H9 (cell line): ENCODE measurements around the gene STAT3. TPM values are rescaled to one million over a fixed set of nuclear protein-coding genes. Genes with fewer than 3 reads are reported as not detected.

Experiments used
- DNase-seq: peaks from one replicate; pipeline ENCODE4 v3.0.0-alpha.2; 2017
- H2AFZ ChIP-seq: one replicate; pipeline ENCODE4 v1.6.1; 2013; ENCODE audit warnings: mild to moderate bottlenecking, low read length, control low read depth, moderate library complexity
- H2AK5ac ChIP-seq: 2 replicates; pipeline ENCODE4 v1.6.1; 2013; ENCODE audit warnings: low read length, control low read depth, mixed read lengths; ENCODE audit not compliant: insufficient read length
- H2BK120ac ChIP-seq: one replicate; pipeline ENCODE4 v1.6.1; 2013; ENCODE audit warnings: low read depth, mild to moderate bottlenecking, low read length, control low read depth, inconsistent platforms; ENCODE audit not compliant: poor library complexity, severe bottlenecking
- H2BK12ac ChIP-seq: 2 replicates; pipeline ENCODE4 v1.6.1; 2013; ENCODE audit warnings: low read length, control low read depth, mixed read lengths, low read depth; ENCODE audit not compliant: insufficient read length
- H2BK15ac ChIP-seq: 2 replicates; pipeline ENCODE4 v1.6.1; 2013; ENCODE audit warnings: low read depth, low read length, control low read depth
- H2BK20ac ChIP-seq: one replicate; pipeline ENCODE4 v1.6.1; 2013; ENCODE audit warnings: low read depth, mild to moderate bottlenecking, low read length, control low read depth, inconsistent platforms; ENCODE audit not compliant: poor library complexity, severe bottlenecking
- H2BK5ac ChIP-seq: 2 replicates; pipeline ENCODE4 v1.6.1; 2013; ENCODE audit warnings: low read length, control low read depth, mixed read lengths; ENCODE audit not compliant: insufficient read length
- H3K14ac ChIP-seq: 2 replicates; pipeline ENCODE4 v1.6.1; 2013; ENCODE audit warnings: low read length, control low read depth; ENCODE audit not compliant: insufficient read depth
- H3K18ac ChIP-seq: 2 replicates; pipeline ENCODE4 v1.6.1; 2013; ENCODE audit warnings: low read depth, mild to moderate bottlenecking, mixed read lengths, low read length, control low read depth; ENCODE audit not compliant: insufficient read length
- H3K23ac ChIP-seq: 2 replicates; pipeline ENCODE4 v1.6.1; 2013; ENCODE audit warnings: low read length, control low read depth, mixed read lengths, low read depth; ENCODE audit not compliant: insufficient read length
- H3K23me2 ChIP-seq: 2 replicates; pipeline ENCODE4 v1.6.1; 2013; ENCODE audit warnings: low read depth, mild to moderate bottlenecking, mixed read lengths, low read length, control low read depth; ENCODE audit not compliant: insufficient read length, poor library complexity, severe bottlenecking
- H3K27ac ChIP-seq: 2 replicates; pipeline ENCODE4 v1.5.1; 2013; ENCODE audit warnings: low read length, control low read depth, mixed read lengths, low read depth; ENCODE audit not compliant: insufficient read length
- H3K27me3 ChIP-seq: 2 replicates; pipeline ENCODE4 v1.6.1; 2013; ENCODE audit warnings: low read length, control low read depth, inconsistent platforms; ENCODE audit not compliant: insufficient read depth
- H3K4ac ChIP-seq: 2 replicates; pipeline ENCODE4 v1.6.1; 2013; ENCODE audit warnings: low read depth, mild to moderate bottlenecking, control low read depth, inconsistent platforms, low read length, moderate library complexity
- H3K4me1 ChIP-seq: 2 replicates; pipeline ENCODE4 v1.6.1; 2013; ENCODE audit warnings: low read length, control low read depth, inconsistent platforms; ENCODE audit not compliant: insufficient read depth
- H3K4me2 ChIP-seq: 2 replicates; pipeline ENCODE4 v1.6.1; 2013; ENCODE audit warnings: low read length, control low read depth, mixed read lengths; ENCODE audit not compliant: insufficient read length, insufficient read depth
- H3K56ac ChIP-seq: 2 replicates; pipeline ENCODE4 v1.6.1; 2013; ENCODE audit warnings: low read depth, mild to moderate bottlenecking, mixed read lengths, low read length, control low read depth; ENCODE audit not compliant: insufficient read length
- H3K79me1 ChIP-seq: 2 replicates; pipeline ENCODE4 v1.6.1; 2013; ENCODE audit warnings: low read depth, mild to moderate bottlenecking, moderate library complexity, low read length, control low read depth, inconsistent platforms; ENCODE audit not compliant: insufficient read depth, poor library complexity, severe bottlenecking
- H3K79me2 ChIP-seq: 2 replicates; pipeline ENCODE4 v1.6.1; 2013; ENCODE audit warnings: low read length, control low read depth, inconsistent platforms; ENCODE audit not compliant: insufficient read depth
- H3K9ac ChIP-seq: 2 replicates; pipeline ENCODE4 v1.6.1; 2013; ENCODE audit warnings: low read length, control low read depth, mixed read lengths; ENCODE audit not compliant: insufficient read length; ENCODE audit errors: extremely low read depth
- H3K9me3 ChIP-seq: one replicate; pipeline ENCODE4 v1.6.1; 2013; ENCODE audit warnings: low read depth, low read length, inconsistent platforms; ENCODE audit not compliant: control insufficient read depth
- H3T11ph ChIP-seq: one replicate; pipeline ENCODE4 v1.6.1; 2013; ENCODE audit warnings: mild to moderate bottlenecking, low read length, control low read depth, inconsistent platforms
- H4K20me1 ChIP-seq: one replicate; pipeline ENCODE4 v1.6.1; 2013; ENCODE audit not compliant: control insufficient read depth, insufficient read length, insufficient read depth
- H4K5ac ChIP-seq: 2 replicates; pipeline ENCODE4 v1.6.1; 2013; ENCODE audit warnings: low read depth, mild to moderate bottlenecking, mixed read lengths, low read length, control low read depth; ENCODE audit not compliant: insufficient read length
- H4K8ac ChIP-seq: replicated peaks from 2 replicates; pipeline ENCODE4 v1.6.1; 2013; ENCODE audit warnings: low read length, control low read depth, mixed read lengths, low read depth; ENCODE audit not compliant: insufficient read length
- H4K91ac ChIP-seq: 2 replicates; pipeline ENCODE4 v1.6.1; 2013; ENCODE audit warnings: low read depth, mild to moderate bottlenecking, moderate library complexity, mixed read lengths, low read length, control low read depth; ENCODE audit not compliant: insufficient read length
- H3K27ac Mint-ChIP-seq, 3 experiments: 2 replicates in 2 of 3; 3 replicates in 1 of 3; pipeline ENCODE4 v1.8.0; 2020 to 2021; ENCODE audit warnings: mixed read lengths in 3 of 3, mild to moderate bottlenecking in 1 of 3, moderate library complexity in 1 of 3
- H3K27me3 Mint-ChIP-seq: 2 replicates; pipeline ENCODE4 v1.8.0; 2021; ENCODE audit warnings: low read depth, mild to moderate bottlenecking, moderate library complexity, mixed read lengths
- H3K36me3 Mint-ChIP-seq, 3 experiments: 2 replicates in 2 of 3; 3 replicates in 1 of 3; pipeline ENCODE4 v1.8.0; 2020 to 2021; ENCODE audit warnings: low read depth in 3 of 3, mixed read lengths in 3 of 3; ENCODE audit not compliant: insufficient read depth in 1 of 3
- H3K4me1 Mint-ChIP-seq, 2 experiments: 2 replicates each; pipeline ENCODE4 v1.8.0; 2020; ENCODE audit warnings: mixed read lengths in 2 of 2
- H3K4me3 Mint-ChIP-seq, 2 experiments: 2 replicates in 1 of 2; 3 replicates in 1 of 2; pipeline ENCODE4 v1.8.0; 2020 to 2021; ENCODE audit warnings: mild to moderate bottlenecking in 2 of 2, mixed read lengths in 2 of 2, moderate library complexity in 1 of 2
- H3K9me3 Mint-ChIP-seq, 2 experiments: 2 replicates in 1 of 2; 3 replicates in 1 of 2; pipeline ENCODE4 v1.8.0; 2020; ENCODE audit warnings: mild to moderate bottlenecking in 2 of 2, mixed read lengths in 2 of 2, moderate library complexity in 1 of 2
- CTCF ChIP-seq: fragments of 200-600 bp; sonication (generic); conservative IDR thresholded peaks from 3 replicates; pipeline ENCODE4 v1.8.0; 2021; ENCODE audit warnings: antibody characterized with exemption, mild to moderate bottlenecking
- WGBS: extraction: QIAGEN DNeasy Blood & Tissue Kit; methylation state at CpG from one replicate; pipeline ENCODE4 v1.1.7; 2013; ENCODE audit warnings: missing lambda C conversion rate, low lambda C conversion rate, mixed read lengths; ENCODE audit not compliant: insufficient read length; ENCODE audit errors: extremely low coverage; 5-methylcytosine and 5-hydroxymethylcytosine counted together
- total RNA-seq: library from RNA; stranded (reverse); gene quantifications from 2 replicates; pipeline ENCODE4 v1.2.1, GENCODE V29; 2021

Gene STAT3
- total RNA-seq, 1 experiment from 2014 or later: 83.2 TPM

GRCh38 chr17:42405963-42406495 lies 17.8 kb upstream of the STAT3 start:
- no peaks in the 10 kb centered on the region for H3K79me2 ChIP-seq
- peaks cover 10% of the 10 kb centered on the region; the same call in 1 of the 2 replicates for H3K4me1 ChIP-seq
- H3K4me1 Mint-ChIP-seq: peaks cover 40 to 64% of the 10 kb centered on the region in 2 experiments
- H3K79me1 ChIP-seq: no peaks in the 10 kb centered on the region
- H4K20me1 ChIP-seq: no peaks in the 10 kb centered on the region
- no peaks in the 10 kb centered on the region for H3K27me3 ChIP-seq
- H3T11ph ChIP-seq: no peak overlapping the region
- H3K9ac ChIP-seq: no peak overlapping the region
- H3K23ac ChIP-seq: no peak overlapping the region
- no peaks in the 10 kb centered on the region for H3K9me3 ChIP-seq
- peak overlapping the region in 1 of 2 experiments; percentile 42; a peak in 2 of 5 replicates for H3K4me3 Mint-ChIP-seq
- no peaks in the 10 kb centered on the region for H3K27me3 Mint-ChIP-seq
- H3K23me2 ChIP-seq: no peaks in the 10 kb centered on the region
- no peak overlapping the region for H4K8ac ChIP-seq
- no peak overlapping the region for H4K91ac ChIP-seq
- H2BK15ac ChIP-seq: no peak overlapping the region
- WGBS: no CpG with 5 or more reads among the region's 26 CpGs
- no peak overlapping the region for H2BK120ac ChIP-seq
- no peak overlapping the region for H3K27ac ChIP-seq
- no peak overlapping the region for H3K14ac ChIP-seq
- peak; percentile 89 for DNase-seq
- peak; percentile 94 for TF ChIP-seq CTCF
- H3K9me3 Mint-ChIP-seq: no peaks in the 10 kb centered on the region
- no peak overlapping the region for H2AK5ac ChIP-seq
- H3K56ac ChIP-seq: no peak overlapping the region
- peaks cover 2 to 25% (median 16%) of the 10 kb centered on the region in 3 experiments; a peak in 6 of 7 replicates for H3K36me3 Mint-ChIP-seq
- no peak overlapping the region; a peak in 1 of 7 replicates for H3K27ac Mint-ChIP-seq
- H2BK5ac ChIP-seq: no peak overlapping the region
- H3K18ac ChIP-seq: no peak overlapping the region
- no peak overlapping the region for H2AFZ ChIP-seq
- H3K4ac ChIP-seq: no peak overlapping the region
- no peak overlapping the region for H2BK12ac ChIP-seq
- H2BK20ac ChIP-seq: no peak overlapping the region
- no peak overlapping the region for H3K4me2 ChIP-seq
- no peak overlapping the region for H4K5ac ChIP-seq
